GM21576 (cell line): ENCODE data around the gene CERS1.
A peak's percentile ranks its signal among the peaks of the same experiment; 100 is the strongest.
"Not testable (repeated sequence)": the region's sequence is repeated elsewhere in the genome, so short reads cannot be mapped to it uniquely, and the experiment has no call there.

Source experiments
- ATAC-seq: cut with Tn5 transposase; IDR thresholded peaks from one replicate; pipeline ENCODE4 v1.9.1; 2021; ENCODE audit warnings: mild to moderate bottlenecking, moderate library complexity; ENCODE audit not compliant: unreplicated experiment

CERS1 gene

DNA sequence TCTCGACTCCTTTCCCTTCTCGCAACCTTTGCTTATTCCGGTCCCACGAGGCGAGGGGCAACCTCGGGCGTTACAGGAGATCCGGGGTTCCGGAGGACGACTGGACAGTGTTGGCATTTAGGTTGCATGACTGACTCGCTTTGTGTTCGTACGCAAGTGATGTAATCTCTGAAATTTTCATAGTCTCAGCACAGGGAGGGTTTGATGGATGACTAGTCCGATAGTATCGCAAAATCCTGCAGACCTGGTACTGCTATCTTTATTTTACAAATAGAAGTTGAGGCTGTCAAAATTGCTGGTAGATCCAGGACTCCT, 23.9 kb upstream of the CERS1 start:
- no peak for ATAC-seq

DNA sequence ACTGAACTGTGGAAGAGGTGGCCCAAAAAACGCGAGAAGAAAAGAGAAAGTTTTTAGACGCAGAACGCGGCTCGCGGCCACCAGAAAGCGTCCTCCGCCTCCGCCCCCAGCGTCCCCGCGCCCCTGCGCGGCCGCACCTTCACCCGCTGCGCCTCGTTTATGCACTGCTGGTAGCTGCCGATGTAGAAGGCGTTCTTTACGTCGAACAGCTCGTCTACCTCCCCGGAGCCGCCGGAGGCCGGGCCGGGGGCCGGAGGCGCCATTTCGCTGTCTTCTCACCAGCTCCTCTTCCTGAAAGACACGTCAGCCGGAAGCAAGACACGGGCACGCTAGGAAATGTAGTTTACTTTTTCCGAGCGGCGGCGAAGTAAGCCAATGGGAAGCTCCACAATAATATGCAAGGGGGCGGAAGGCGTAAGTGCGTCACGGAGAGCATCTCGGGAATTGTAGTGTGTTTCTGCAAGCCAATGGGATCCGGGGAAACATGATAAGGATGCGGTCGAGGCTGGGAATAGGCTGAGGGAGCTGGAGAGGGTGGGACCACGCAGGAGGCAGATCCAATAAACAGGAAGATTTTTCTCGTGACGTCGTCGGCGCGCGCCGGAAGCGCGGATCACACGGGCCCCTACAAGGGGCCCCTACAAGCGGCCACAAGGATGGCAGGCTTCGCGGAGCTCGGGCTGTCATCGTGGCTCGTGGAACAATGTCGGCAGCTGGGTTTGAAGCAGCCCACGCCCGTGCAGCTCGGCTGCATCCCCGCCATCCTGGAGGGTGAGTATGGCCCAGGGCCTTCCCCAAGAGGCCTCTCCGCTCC, 23.3 kb upstream of the CERS1 start, which contains the start of the genes COPE and DDX49:
Gene COPE, minus strand, starts transcription at position 302 of the 814 bp plus-strand sequence. Its CDS starts 39 bp downstream, at position 263.
Gene DDX49, plus strand, starts transcription at position 630 of the 814 bp plus-strand sequence. Its CDS starts 27 bp downstream, at position 657.
- ATAC-seq = peak; percentile 91

DNA sequence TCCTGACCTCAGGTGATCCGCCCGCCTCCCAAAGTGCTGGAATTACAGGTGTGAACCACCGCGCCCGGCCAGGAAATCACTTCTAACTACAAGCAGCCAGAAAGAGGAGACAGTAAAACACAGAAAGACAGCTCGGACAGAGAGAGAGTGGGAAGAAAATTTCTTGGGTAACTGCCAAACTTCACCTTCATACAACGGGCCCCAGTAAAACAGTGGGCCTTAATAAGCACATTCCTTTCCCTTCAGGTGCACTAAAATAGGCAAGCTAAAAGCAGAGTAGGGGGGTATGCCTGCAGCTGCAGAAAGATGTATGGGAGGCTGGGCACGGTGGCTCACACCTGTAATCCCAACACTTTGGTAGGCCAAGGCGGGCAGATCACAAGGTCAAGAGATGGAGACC, 21.6 kb upstream of the CERS1 start:
- ATAC-seq = not testable (repeated sequence)

DNA sequence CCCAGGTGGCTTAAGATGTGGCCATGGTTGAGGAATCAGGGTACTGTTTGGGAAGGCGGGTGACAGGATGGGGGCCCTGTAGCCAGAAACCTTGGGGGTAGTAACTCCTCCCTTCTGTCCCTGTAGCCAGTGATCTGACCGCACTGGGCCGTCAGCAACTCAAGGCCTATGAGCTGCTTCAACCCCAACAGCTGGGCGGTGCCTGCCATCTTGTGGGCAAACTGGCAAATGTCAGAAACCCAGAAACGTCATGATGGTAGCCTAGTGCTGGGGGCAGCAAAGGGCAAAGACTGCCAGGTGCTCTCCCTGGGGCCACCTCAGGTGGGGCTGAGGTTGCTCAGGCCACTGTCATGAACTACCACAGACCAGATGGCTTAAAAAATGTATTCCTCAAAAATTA, 19.7 kb upstream of the CERS1 start:
- ATAC-seq = no peak

DNA sequence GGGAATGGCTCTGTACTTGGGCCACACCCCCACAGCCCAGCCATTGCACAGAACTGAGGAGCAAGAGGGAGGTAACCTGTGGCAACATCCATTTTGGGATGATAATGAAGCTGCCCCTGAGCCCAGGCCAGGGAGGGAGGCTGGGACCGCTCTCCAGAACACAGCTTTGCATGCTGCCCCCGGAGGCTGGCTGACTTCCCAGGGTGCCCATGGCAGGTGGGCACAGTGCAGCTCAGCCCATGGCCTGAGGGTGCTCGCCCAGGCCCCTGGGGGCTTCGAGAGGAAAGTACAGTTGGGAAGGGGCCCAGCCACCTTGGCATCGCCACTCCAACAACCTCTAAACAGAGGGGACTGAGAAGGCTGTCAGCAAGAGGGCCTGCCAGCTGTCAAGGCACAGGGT, 17.5 kb upstream of the CERS1 start:
- ATAC-seq = no peak

DNA sequence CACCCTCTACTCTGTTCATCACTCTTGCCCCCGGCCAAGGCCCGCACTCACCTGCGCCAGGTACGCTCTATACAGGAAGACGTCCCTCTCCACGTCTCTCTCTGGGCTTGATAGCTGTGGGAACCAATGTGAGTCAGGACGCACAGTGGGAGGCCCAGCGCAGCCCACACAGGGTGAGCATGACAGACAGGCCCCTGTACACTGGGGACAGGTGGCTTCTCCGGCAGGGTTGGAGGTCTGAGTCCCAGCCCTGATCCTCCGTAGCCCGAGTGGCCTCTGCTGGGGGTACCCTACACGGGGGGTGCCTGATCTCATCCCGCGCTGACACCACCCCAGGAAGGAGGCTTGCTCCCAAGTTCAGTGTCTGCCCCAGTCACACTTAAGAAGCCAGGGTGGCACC, 17.0 kb upstream of the CERS1 start:
- no peak for ATAC-seq

DNA sequence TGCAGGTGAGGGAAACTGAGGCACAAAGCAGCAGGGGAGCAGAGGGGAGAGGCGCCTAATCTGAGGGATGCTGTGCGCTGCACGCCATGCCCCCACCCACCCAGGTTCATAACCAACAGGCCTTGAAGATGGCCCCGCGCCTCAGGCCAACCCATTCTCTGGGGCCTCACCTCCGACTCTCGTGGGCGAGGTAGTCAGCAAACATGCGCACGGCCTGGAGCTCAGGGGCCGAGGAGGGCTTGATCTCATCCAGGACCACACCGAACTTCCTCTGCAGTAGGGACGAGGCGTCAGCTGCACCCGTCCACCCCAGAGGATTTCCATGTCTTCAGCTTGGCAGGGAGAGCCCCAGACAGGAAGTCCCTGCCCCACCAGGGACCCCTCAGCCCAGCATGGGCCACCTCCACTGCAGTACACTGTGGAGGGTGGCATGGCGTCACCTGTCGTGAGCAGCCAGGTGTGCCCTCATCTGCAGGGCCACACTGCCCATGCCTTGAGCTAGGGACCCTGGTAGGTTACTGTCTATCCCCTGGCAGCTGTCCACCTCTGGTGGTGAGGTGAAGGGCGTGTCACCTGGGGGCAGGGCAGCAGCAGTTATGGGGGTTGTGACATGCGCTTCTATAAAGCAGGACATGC, 15.0 kb upstream of the CERS1 start:
- ATAC-seq = no peak

DNA sequence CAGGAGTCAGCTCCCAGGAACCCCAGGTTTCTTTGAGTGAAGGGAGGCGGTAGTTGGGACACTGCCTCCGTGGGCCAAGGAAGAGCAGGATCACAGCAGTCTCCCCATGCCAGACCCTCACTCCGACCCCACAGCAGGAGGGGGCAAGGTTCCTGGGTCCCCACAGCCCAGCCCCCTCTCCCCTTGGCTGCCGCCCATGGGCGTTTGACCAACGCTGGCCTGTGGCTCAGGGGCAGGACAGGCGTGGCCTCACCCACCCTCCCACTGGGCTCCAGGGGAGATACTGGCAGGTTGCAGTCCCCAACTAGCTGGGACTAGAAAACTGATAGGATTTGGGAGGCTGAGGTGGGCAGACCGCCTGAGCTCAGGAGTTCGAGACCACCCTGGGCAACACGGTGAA, 14.1 kb upstream of the CERS1 start:
- ATAC-seq = no peak

DNA sequence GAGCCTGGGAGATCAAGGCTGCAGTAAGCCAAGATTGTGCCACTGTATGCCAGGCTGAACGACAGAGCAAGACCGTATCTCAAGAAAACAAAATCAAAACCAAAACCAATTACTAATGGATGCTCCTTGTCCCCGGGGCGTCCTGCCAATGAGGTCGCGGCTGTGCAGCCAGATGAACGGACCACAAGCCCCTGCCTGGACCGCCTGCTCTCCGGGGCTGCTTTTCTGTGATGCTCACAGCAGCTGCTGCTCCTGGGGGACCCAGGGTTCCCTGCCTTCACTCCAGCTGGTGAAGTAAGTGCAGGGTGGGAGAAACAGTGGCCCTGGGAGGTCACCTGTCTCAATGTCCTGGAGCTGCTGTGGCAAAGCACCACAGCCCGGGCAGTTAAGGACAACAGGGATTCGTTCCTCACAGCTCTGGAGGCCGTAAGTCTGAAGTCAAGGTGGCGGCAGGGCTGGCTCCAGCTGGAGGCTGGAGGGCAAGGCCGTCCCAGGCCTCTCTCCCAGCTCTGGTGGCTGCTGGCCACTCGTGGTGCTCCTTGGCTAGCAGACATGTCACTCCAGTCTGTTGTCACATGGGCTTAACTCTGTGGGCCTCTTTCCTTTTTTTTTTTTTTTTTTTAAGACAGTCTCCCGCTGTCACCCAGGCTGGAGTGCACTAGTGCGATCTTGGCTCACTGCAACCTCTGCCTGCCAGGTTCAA, 13.1 kb upstream of the CERS1 start:
- ATAC-seq = no peak

DNA sequence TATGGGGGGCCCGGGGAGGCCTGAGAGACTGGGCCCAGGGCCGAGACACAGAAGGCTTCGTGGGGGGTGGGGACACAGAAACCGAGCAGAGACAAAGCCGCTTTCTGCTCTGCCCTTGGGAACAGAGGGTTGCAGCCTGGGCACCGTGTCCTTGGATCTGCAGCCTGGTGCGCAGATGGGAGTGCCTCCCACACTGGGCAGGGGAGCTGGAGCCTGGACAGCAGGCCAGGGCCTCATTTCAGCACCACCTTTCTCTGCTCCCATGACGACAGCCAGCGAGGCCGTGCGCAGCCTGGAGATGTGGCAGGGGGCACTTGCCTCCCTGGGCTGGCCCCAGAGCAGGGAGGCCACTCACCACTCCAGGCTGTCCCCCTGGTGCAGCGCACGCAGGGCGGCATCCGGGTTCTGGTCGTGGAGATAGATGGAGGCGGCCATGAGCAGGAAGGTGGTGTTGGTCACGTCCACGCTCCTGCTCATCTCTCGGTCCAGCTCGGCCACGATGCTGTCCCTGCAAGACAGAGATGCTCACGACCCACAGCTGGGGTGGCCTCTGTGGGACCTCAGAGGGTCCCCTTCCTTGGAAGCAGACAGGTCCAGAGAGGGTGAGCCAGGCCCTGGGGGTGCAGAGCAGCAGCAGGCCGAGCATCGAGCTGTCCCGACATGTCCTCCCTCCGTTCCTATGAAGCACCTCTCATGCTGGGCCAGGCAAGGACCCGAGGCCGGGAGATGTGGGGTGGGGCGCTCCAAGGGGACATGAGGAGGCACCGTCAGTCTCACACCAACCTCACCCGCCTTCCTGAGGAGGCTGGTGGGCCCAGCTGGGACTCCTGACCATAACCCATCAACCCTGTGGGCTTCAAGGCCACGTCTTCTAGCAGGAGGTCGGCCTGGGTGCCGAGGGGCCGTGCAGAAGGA, 10.9 kb upstream of the CERS1 start:
- ATAC-seq = no peak

DNA sequence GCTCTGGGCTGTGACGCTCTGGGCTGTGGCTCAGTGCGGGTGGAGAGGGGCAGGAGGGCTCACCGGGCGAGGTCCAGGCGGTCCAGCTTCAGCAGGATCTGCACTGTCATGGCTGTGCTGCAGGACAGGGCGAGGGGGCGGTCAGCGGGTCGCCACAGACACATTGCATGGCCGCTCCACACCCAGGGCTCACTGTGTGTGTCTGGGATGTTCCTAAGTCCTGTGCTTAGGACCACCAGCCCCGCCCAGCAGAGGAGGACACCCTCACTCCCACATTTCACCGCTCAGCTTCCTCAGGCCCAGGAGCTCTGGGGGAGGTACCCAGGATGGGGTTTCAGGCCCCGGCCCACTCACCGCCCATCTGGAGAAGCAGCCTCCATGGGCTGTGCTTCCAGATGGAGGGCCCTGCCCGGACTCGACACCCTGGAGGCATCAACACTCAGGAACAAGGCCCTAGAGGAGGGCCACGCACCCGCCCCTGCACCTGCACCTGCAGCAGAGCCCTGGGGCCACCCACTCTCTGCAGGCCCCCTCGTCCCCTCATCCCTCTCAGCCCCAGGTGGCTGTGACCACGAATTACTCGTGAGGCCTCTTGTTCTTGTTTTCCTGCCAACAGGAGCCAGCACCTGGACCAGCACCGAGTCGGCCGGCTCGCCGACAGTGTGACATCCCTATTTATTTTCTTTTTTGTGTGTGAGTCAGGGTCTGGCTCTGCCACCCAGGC, 9.7 kb upstream of the CERS1 start:
- ATAC-seq = no peak

DNA sequence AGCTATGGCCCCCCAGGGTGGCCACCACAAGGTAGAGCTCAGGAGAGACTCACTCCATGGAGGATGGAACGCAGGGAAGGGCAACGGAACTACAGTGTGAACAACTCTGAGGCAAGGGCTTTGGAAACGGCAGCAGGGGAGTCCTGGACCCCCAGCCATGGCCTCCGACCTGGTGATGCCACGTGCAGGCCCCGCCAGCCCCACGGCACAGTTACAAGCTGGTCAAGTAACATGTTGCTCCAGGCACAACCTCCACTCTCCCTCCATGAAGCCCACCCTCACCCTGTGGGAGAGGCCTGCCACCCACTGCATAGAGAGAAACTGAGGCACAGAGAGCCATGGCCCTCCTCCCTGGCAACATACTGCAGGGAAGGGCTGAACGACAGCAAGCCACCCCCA, 9.1 kb upstream of the CERS1 start:
- ATAC-seq = no peak

DNA sequence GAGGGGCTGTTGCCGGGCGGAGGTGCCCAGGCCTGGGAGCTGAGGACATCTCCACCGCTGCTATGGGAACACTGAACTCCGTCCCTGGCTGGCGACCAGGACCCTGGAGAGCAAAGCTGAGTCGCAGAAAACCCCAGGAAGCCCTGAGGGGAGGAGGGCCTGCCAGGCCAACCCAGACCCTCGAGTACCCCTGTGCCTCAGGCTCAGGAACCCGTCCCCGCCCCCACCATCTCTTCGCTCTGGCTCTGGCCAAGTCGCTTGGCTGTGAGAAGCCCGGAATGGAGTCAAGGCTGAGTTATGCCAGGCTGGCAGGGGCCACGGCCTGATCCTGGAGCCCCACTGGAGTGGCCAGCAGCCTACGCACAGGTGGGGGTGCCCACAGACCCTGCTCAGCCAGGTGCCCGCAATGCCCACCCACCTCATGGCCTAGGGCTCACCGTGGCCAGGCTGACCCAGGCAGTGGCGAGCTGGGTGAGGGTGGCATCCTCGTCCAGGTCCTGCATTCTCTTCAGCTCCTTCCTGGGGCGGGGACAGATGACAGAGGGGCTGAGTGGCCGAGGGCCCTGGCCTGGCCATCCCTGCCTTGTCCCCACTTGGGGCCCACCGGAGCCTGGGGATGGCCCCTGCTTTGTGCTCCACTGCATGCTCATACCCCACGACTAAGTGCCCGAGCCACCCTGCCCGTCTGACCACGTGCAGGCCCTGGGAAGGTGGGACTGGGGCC, 8.5 kb upstream of the CERS1 start:
- ATAC-seq = no peak

DNA sequence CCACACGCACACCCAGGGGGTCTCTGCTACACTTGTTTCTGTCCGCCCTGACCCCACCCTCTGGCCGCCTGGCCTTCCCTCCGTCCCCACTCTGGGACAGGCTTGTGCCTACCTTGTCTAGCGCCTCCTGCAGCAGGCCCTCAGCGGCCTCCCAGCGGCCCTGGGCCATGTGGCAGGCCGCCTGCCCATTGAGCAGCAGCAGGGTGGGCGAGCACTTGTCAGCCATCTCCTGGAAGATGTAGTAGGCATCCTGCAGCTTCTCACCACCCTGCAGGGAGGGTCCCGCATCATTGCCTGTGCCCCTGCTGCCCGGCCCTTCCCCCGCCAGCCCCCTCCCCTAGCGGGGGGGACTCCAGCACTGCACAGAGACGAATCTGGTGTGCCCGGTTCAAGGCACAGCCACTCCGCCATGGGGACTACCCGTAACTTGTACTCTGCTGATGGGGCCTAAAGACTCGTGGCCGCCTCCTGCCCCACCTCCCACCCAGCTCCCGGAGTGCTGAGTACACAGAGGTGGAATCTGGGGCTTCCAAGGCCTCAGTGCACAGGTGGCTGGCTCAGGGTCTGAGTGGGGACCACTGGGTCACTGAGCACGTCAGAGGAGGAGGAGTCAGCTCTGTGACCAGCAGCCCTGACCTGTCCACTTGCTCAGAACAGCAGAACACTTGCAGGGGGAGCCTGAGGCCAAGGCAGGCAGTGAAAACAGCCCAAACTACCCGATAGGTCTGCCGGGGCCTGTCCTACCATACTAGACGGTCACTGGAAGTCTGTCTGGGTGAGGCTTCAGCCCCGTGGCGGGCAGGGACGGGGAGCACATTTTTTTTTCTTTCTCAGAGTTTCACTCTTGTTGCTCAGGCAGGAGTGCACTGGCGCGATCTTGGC, 7.4 kb upstream of the CERS1 start:
- no peak for ATAC-seq

DNA sequence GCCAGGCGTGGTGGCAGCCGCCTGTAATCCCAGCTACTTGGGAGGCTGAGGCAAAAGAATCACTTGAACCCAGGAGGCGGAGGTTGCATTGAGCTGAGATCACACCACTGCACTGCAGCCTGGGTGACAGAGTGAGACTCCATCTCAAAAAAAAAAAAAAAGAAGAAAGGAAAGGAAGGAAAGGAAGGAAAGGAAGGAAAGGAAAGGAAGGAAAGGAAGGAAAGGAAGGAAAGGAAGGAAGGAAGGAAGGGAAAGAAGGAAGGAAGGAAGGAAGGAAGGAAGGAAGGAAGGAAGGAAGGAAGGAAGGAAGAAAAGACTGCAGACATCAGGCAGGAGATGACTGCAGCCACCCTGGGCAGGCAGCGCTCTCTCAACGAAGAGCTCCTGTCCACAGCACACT, 6.6 kb upstream of the CERS1 start:
- not testable (repeated sequence) for ATAC-seq

DNA sequence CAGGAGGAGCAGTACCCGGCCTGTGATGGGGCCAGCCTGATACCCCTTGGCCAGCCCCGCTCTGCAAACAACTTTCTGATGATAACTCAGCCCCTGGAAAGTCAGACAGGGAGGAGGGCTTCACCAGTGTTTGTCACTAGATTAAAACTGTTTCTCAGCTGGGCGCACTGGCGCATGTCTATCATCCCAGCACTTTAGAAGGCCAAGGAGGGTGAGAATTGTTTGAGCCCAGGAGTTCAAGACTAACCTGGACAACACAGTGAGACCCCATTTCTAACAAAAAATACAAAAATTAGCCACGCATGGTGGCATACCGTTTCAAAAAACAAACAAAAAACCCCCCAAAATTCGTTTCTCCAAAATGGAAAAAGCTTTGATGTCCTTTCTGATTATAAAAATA, 5.5 kb upstream of the CERS1 start:
- no peak for ATAC-seq

DNA sequence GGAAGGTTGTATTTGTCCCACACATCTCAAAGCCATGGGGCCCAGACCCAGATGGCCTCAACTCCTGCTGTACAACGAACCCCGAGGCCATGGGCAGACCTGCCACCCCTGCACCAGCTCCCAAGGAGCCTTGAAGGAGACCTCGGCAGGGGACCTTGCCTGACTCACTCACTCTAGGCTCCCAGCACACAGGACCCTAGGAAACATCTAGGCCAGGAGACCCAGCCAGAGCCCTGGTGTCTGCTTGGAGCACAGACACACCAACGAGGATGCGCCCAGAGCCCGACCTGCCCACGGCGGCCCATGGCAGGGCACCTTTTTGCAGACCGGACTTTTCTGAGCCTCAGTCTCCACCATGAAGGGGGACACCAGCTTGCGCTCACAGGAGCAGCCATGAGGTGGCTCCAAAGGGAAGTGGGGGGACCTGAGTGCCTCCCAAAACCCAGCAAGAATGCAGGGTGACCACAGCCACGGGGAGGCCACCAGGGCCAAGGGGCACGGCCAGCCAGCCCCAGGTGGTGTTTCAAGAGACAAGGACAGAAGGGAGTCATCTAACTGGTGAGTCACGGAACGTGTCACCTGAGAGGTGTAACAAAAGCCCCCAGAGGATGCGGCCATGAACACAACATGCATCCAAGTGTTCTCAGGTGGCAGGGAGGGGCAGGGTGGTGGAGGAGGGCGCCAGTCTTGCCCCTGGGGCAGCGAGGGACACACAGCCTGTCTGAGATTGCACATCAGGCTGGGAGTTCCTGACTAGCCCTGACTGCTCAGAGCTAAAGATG, 4.9 kb upstream of the CERS1 start:
- no peak for ATAC-seq
